ENCODE measurements around the gene CD207.

Gene CD207

DNA sequence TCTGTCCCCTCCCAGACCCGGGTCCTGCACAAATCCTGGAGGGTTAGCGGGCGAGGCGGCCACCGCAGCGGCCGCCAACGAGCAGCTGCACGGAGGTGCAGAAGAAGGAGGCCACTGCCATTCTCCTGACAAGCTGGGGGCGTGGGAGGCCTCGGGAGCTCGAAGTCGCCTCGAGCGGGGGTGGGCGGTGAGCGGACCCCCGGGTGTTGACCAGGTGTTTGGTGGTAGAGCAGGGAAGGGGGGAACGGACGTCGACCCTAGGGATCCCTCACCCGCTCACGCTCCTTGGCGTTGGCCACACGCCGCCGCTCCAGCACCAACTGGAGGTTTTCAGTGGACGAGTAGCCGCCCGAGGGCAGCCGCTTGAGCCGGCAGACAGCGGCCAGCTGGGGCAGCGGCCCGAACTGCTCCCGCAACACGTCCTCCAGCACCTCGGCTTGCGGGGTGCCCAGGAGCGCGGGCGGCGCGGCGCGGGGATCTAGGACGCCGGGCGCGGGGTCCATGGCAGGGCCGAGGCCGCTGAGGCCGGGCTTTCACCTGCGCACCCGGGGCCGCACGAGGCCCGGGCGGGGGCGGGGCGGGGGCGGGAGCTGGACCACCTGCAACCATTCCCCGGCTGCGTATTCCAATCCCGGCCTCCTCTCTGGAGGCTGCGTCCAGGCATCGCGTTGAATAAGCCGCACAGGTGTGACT is 45.3 kb downstream of the CD207 start, which contains the start of gene FIGLA:
FIGLA (minus strand) TSS at position 508 of the 693 bp plus-strand sequence; CDS start at position 503, 5 bp downstream.
- no peak for DNase-seq

GRCh38 chr2:70789304-70790135 is 46.1 kb downstream of the CD207 start:
- no peak for DNase-seq

- DNase-seq = no peak
Measured at GRCh38 chr2:70785137-70785911, 50.3 kb downstream of the CD207 start.

DNA sequence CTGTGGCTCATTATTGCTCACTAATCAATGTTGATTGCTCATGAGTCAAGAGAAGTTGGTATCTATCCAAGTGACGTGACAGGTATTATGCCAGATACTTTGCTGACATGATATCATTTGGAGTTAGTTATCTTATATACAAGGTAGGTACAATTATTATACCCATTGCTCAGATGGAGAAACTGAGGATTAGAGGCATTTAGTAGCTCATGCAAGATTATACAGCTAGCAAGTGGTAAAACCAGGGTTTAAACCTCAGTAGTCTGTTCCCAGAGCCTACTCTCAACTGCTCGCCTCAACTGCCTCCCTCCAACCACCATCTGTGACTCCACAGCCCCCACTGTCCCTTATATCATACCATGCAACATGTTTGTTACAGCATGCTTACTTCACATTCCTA is 51.3 kb downstream of the CD207 start:
- DNase-seq = no peak

Measured in cortex of kidney (tissue), 1 donor.